WTC11 (cell line): ENCODE data around the gene GNAI1. TPM values are rescaled to one million over a fixed set of nuclear protein-coding genes. Genes with fewer than 3 reads are reported as not detected.

Source experiments
- ATAC-seq: fragments of 200-7000 bp; cut with Tn5 transposase; 2 replicates; pipeline ENCODE4 v1.10.0; 2021; ENCODE audit warnings: mild to moderate bottlenecking, moderate library complexity
- CTCF ChIA-PET: fragments of 300-600 bp; sonication (Branson Sonifier 250); formaldehyde crosslinking; loops from one replicate; lab custom pipeline; 2021; ENCODE audit warnings: antibody characterized with exemption; lab: Charles Lee
- POLR2A ChIA-PET: fragments of 350-600 bp; sonication (Branson Sonifier 250); formaldehyde crosslinking; loops from one replicate; lab custom pipeline; 2021; ENCODE audit warnings: antibody characterized with exemption; lab: Charles Lee
- DNase-seq: peaks from one replicate; pipeline ENCODE4 v3.0.0; 2021; ENCODE audit warnings: low spot score
- H3K27ac Mint-ChIP-seq: 2 replicates; pipeline ENCODE4 v1.8.0; 2021; ENCODE audit warnings: mixed read lengths
- H3K27me3 Mint-ChIP-seq: 2 replicates; pipeline ENCODE4 v1.8.0; 2021; ENCODE audit warnings: low read depth, mild to moderate bottlenecking, moderate library complexity, mixed read lengths
- H3K36me3 Mint-ChIP-seq: 2 replicates; pipeline ENCODE4 v1.8.0; 2021; ENCODE audit warnings: mixed read lengths
- H3K4me1 Mint-ChIP-seq: 2 replicates; pipeline ENCODE4 v1.8.0; 2022; ENCODE audit warnings: mixed read lengths
- H3K4me3 Mint-ChIP-seq: 2 replicates; pipeline ENCODE4 v1.8.0; 2021; ENCODE audit warnings: mild to moderate bottlenecking, moderate library complexity, mixed read lengths
- H3K9me3 Mint-ChIP-seq: 2 replicates; pipeline ENCODE4 v1.8.0; 2021; ENCODE audit warnings: mixed read lengths
- ATF1 ChIP-seq: sonication (generic); formaldehyde crosslinking; IDR thresholded peaks from 2 replicates; pipeline ENCODE4 v1.8.1; 2023; ENCODE audit warnings: mild to moderate bottlenecking, moderate library complexity, missing genetic modification reagents
- ELF4 ChIP-seq: sonication (generic); formaldehyde crosslinking; IDR thresholded peaks from 2 replicates; pipeline ENCODE4 v1.8.1; 2022; ENCODE audit warnings: low read depth, mild to moderate bottlenecking, moderate library complexity, missing genetic modification reagents
- ESRRA ChIP-seq: sonication (generic); formaldehyde crosslinking; IDR thresholded peaks from 2 replicates; pipeline ENCODE4 v1.8.1; 2022; ENCODE audit warnings: mild to moderate bottlenecking, missing genetic modification reagents, borderline replicate concordance
- GRHL2 ChIP-seq: fragments of 250-450 bp; sonication (Bioruptor Pico); IDR thresholded peaks from 2 replicates; pipeline ENCODE4 v1.8.0; 2022; ENCODE audit warnings: mild to moderate bottlenecking, moderate library complexity; ENCODE audit not compliant: insufficient replicate concordance, severe bottlenecking
- GTF2I ChIP-seq: fragments of 250-450 bp; sonication (Bioruptor Pico); conservative IDR thresholded peaks from 2 replicates; pipeline ENCODE4 v1.4.0; 2021; ENCODE audit warnings: mild to moderate bottlenecking
- HMGA2 ChIP-seq: fragments of 250-450 bp; sonication (Bioruptor Pico); IDR thresholded peaks from 2 replicates; pipeline ENCODE4 v1.4.0; 2021; ENCODE audit warnings: mild to moderate bottlenecking, moderate library complexity
- IRF2 ChIP-seq: sonication (generic); formaldehyde crosslinking; IDR thresholded peaks from 2 replicates; pipeline ENCODE4 v1.8.0; 2022; ENCODE audit warnings: low read depth, missing genetic modification reagents, borderline replicate concordance
- JUN ChIP-seq: sonication (generic); formaldehyde crosslinking; IDR thresholded peaks from 2 replicates; pipeline ENCODE4 v1.8.0; 2023; ENCODE audit warnings: mild to moderate bottlenecking, missing genetic modification reagents
- OVOL2 ChIP-seq: fragments of 250-450 bp; sonication (Bioruptor Pico); IDR thresholded peaks from 2 replicates; pipeline ENCODE4 v1.9.0; 2021; ENCODE audit warnings: mild to moderate bottlenecking, borderline replicate concordance
- RORB ChIP-seq: fragments of 250-450 bp; sonication (Bioruptor Pico); IDR thresholded peaks from 2 replicates; pipeline ENCODE4 v1.9.0; 2021; ENCODE audit warnings: mild to moderate bottlenecking
- ZNF423 ChIP-seq: fragments of 250-450 bp; sonication (Bioruptor Pico); IDR thresholded peaks from 2 replicates; pipeline ENCODE4 v2.1.2; 2022; ENCODE audit warnings: mild to moderate bottlenecking, moderate library complexity
- total RNA-seq: library from RNA; stranded (reverse); gene quantifications from 3 replicates; pipeline ENCODE4 v1.2.3, GENCODE V29; 2021
- TF ChIP-seq, protein P1 (sequence below): sonication (generic); formaldehyde crosslinking; IDR thresholded peaks from 2 replicates; pipeline ENCODE4 v1.8.1; 2023; ENCODE audit warnings: mild to moderate bottlenecking, missing genetic modification reagents
- TF ChIP-seq, protein P2 (sequence below): sonication (generic); formaldehyde crosslinking; IDR thresholded peaks from 2 replicates; pipeline ENCODE4 v1.8.0; 2023; ENCODE audit warnings: missing genetic modification reagents
- TF ChIP-seq, protein P3 (sequence below): fragments of 250-450 bp; sonication (Bioruptor Pico); conservative IDR thresholded peaks from 2 replicates; pipeline ENCODE4 v1.9.0; 2021; ENCODE audit warnings: mild to moderate bottlenecking
- TF ChIP-seq, protein P4 (sequence below): sonication (generic); formaldehyde crosslinking; IDR thresholded peaks from 2 replicates; pipeline ENCODE4 v1.8.1; 2022; ENCODE audit warnings: missing genetic modification reagents, borderline replicate concordance
- TF ChIP-seq, protein P5 (sequence below): sonication (generic); formaldehyde crosslinking; IDR thresholded peaks from 2 replicates; pipeline ENCODE4 v1.8.1; 2022; ENCODE audit warnings: mild to moderate bottlenecking, missing genetic modification reagents, moderate library complexity, borderline replicate concordance
- TF ChIP-seq, protein P6 (sequence below): sonication (generic); formaldehyde crosslinking; IDR thresholded peaks from 2 replicates; pipeline ENCODE4 v1.8.0; 2022; ENCODE audit warnings: missing genetic modification reagents
- TF ChIP-seq, protein P7 (sequence below): fragments of 200-600 bp; IDR thresholded peaks from 2 replicates; pipeline ENCODE4 v1.8.0; 2022; ENCODE audit warnings: antibody characterized with exemption
- TF ChIP-seq, protein P8 (sequence below): sonication (generic); formaldehyde crosslinking; IDR thresholded peaks from 2 replicates; pipeline ENCODE4 v1.8.1; 2022; ENCODE audit warnings: low read depth, missing genetic modification reagents, borderline replicate concordance

The GNAI1 gene
- total RNA-seq, 1 experiment from 2014 or later, result 26.7 TPM

DNA sequence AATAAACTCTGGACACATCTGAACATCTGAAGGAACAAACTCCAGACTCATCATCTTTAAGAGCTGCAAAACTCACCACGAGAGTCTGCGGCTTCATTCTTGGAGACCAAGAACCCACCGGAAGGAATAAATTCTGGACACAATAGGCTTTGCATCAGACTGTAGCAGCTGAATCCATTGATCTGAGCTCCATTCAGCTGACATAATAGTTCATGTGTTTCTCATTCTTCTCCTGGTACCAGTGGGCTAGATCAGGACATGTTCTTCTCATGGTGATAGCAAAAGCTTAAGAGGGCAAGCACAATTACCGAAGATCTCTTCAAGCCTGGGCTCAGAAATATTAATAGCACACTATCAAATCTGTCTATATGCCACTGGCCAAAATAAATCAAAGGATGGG is 20.5 kb upstream of the GNAI1 start:
- no peaks in the 10 kb centered on the region for H3K36me3 Mint-ChIP-seq
- peaks cover 5% of the 10 kb centered on the region for H3K4me1 Mint-ChIP-seq
- ChIA-PET CTCF (interaction anchor here (1.0 kb wide), 1 partner anchor 15 kb away, joined by 3 read pairs; no protein-coding TSS in a partner anchor), POLR2A (no interaction called here)
- no peak overlapping the region for H3K27ac Mint-ChIP-seq
- TF ChIP-seq ATF1 (CRISPR knock-in tag) (no peak), ZNF423 (CRISPR knock-in tag) (no peak), GTF2I (CRISPR knock-in tag) (no peak), RORB (CRISPR knock-in tag) (no peak), ELF4 (CRISPR knock-in tag) (no peak), GRHL2 (CRISPR knock-in tag) (no peak)
- TF ChIP-seq, protein P1, sequence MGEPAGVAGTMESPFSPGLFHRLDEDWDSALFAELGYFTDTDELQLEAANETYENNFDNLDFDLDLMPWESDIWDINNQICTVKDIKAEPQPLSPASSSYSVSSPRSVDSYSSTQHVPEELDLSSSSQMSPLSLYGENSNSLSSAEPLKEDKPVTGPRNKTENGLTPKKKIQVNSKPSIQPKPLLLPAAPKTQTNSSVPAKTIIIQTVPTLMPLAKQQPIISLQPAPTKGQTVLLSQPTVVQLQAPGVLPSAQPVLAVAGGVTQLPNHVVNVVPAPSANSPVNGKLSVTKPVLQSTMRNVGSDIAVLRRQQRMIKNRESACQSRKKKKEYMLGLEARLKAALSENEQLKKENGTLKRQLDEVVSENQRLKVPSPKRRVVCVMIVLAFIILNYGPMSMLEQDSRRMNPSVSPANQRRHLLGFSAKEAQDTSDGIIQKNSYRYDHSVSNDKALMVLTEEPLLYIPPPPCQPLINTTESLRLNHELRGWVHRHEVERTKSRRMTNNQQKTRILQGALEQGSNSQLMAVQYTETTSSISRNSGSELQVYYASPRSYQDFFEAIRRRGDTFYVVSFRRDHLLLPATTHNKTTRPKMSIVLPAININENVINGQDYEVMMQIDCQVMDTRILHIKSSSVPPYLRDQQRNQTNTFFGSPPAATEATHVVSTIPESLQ, result no peak
- TF ChIP-seq, protein P2, sequence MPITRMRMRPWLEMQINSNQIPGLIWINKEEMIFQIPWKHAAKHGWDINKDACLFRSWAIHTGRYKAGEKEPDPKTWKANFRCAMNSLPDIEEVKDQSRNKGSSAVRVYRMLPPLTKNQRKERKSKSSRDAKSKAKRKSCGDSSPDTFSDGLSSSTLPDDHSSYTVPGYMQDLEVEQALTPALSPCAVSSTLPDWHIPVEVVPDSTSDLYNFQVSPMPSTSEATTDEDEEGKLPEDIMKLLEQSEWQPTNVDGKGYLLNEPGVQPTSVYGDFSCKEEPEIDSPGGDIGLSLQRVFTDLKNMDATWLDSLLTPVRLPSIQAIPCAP (CRISPR knock-in tag), result no peak
- TF ChIP-seq, protein P3, sequence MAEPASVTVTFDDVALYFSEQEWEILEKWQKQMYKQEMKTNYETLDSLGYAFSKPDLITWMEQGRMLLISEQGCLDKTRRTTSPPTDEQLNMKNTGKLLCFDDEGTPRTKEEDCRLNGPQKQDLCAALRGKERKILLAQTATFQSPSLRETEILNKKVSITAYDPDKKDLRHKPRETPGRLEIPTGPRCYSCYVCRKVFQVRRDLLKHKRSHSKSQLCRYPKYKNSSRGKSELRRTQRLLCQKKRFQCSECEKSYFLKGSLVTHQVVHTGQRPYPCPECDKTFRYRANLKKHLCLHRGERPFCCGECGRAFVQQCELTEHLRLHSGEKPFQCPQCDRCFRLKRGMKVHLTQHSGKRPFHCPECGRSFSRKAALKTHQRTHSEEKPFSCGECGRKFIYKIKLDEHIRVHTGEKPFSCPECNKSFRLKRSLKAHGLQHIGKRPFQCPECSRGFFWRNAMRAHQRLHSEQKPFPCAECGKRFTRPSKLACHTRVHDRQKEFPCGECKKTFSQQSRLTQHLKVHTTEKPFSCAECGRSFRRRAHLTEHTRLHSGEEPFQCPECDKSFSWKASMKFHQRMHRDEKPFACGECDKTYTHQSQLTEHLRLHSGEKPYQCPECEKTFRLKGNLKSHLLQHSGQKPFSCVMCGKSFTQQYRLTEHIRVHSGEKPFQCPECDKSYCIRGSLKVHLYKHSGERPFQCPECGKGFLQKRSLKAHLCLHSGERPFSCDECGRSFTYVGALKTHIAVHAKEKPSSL (CRISPR knock-in tag), result no peak
- TF ChIP-seq, protein P4, sequence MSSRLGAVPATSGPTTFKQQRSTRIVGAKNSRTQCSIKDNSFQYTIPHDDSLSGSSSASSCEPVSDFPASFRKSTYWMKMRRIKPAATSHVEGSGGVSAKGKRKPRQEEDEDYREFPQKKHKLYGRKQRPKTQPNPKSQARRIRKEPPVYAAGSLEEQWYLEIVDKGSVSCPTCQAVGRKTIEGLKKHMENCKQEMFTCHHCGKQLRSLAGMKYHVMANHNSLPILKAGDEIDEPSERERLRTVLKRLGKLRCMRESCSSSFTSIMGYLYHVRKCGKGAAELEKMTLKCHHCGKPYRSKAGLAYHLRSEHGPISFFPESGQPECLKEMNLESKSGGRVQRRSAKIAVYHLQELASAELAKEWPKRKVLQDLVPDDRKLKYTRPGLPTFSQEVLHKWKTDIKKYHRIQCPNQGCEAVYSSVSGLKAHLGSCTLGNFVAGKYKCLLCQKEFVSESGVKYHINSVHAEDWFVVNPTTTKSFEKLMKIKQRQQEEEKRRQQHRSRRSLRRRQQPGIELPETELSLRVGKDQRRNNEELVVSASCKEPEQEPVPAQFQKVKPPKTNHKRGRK (CRISPR knock-in tag), result no peak
- TF ChIP-seq, protein P5, sequence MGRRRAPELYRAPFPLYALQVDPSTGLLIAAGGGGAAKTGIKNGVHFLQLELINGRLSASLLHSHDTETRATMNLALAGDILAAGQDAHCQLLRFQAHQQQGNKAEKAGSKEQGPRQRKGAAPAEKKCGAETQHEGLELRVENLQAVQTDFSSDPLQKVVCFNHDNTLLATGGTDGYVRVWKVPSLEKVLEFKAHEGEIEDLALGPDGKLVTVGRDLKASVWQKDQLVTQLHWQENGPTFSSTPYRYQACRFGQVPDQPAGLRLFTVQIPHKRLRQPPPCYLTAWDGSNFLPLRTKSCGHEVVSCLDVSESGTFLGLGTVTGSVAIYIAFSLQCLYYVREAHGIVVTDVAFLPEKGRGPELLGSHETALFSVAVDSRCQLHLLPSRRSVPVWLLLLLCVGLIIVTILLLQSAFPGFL (CRISPR knock-in tag), result no peak
- no peak for ATAC-seq
- no peak overlapping the region for H3K4me3 Mint-ChIP-seq
- no peak for DNase-seq
- H3K27me3 Mint-ChIP-seq, result no peaks in the 10 kb centered on the region
- peaks cover 5% of the 10 kb centered on the region; the same call in 1 of the 2 replicates for H3K9me3 Mint-ChIP-seq

DNA sequence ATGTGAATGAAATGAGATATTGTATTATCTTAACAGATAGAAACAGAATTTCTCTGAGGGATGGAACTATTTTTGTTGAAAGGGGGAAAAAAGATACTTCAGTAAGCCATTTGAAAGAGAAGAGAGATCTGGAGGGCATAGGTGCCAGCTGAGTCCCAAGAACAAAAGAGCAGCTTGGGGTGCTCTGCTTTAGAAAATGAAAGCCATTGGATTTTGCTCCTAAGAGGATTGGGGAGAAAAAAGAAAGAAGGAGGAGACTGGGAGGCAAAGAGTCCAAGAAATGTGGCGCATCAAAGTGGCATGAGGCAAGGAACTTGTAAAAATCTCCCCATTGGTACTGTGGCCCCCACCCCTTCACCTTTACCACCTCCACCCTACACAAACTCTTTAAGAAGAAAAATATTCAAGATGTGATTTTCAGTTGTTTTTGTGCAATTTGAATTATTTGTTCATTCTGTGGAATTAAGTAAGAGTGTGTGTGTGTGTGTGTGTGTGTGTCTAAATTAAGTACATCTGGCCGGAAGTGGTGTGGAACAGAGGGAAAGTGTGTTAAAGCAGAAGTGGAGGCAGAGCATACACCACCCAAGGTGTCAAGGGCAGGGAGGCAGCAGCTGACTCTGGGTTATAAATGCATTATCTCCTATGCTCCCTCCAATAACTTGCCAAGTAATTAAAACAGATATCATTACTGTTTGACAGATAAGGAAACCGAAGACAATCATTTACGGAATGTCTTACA is 9.9 kb upstream of the GNAI1 start:
- ATAC-seq, result no peak
- no peak overlapping the region for H3K27ac Mint-ChIP-seq
- no peak overlapping the region for H3K4me3 Mint-ChIP-seq
- CTCF ChIA-PET, result no interaction called here
- peaks cover 3% of the 10 kb centered on the region for H3K27me3 Mint-ChIP-seq
- H3K9me3 Mint-ChIP-seq, result no peaks in the 10 kb centered on the region
- peaks cover 8% of the 10 kb centered on the region for H3K4me1 Mint-ChIP-seq
- DNase-seq, result no peak
- no peaks in the 10 kb centered on the region for H3K36me3 Mint-ChIP-seq
- POLR2A ChIA-PET, result no interaction called here
- TF ChIP-seq, protein P6, sequence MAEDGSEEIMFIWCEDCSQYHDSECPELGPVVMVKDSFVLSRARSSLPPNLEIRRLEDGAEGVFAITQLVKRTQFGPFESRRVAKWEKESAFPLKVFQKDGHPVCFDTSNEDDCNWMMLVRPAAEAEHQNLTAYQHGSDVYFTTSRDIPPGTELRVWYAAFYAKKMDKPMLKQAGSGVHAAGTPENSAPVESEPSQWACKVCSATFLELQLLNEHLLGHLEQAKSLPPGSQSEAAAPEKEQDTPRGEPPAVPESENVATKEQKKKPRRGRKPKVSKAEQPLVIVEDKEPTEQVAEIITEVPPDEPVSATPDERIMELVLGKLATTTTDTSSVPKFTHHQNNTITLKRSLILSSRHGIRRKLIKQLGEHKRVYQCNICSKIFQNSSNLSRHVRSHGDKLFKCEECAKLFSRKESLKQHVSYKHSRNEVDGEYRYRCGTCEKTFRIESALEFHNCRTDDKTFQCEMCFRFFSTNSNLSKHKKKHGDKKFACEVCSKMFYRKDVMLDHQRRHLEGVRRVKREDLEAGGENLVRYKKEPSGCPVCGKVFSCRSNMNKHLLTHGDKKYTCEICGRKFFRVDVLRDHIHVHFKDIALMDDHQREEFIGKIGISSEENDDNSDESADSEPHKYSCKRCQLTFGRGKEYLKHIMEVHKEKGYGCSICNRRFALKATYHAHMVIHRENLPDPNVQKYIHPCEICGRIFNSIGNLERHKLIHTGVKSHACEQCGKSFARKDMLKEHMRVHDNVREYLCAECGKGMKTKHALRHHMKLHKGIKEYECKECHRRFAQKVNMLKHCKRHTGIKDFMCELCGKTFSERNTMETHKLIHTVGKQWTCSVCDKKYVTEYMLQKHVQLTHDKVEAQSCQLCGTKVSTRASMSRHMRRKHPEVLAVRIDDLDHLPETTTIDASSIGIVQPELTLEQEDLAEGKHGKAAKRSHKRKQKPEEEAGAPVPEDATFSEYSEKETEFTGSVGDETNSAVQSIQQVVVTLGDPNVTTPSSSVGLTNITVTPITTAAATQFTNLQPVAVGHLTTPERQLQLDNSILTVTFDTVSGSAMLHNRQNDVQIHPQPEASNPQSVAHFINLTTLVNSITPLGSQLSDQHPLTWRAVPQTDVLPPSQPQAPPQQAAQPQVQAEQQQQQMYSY (CRISPR knock-in tag), result no peak
- TF ChIP-seq JUN (CRISPR knock-in tag) (no peak), ESRRA (no peak), ELF4 (CRISPR knock-in tag) (no peak), IRF2 (no peak), HMGA2 (CRISPR knock-in tag) (no peak), OVOL2 (CRISPR knock-in tag) (no peak)
- TF ChIP-seq, protein P7, sequence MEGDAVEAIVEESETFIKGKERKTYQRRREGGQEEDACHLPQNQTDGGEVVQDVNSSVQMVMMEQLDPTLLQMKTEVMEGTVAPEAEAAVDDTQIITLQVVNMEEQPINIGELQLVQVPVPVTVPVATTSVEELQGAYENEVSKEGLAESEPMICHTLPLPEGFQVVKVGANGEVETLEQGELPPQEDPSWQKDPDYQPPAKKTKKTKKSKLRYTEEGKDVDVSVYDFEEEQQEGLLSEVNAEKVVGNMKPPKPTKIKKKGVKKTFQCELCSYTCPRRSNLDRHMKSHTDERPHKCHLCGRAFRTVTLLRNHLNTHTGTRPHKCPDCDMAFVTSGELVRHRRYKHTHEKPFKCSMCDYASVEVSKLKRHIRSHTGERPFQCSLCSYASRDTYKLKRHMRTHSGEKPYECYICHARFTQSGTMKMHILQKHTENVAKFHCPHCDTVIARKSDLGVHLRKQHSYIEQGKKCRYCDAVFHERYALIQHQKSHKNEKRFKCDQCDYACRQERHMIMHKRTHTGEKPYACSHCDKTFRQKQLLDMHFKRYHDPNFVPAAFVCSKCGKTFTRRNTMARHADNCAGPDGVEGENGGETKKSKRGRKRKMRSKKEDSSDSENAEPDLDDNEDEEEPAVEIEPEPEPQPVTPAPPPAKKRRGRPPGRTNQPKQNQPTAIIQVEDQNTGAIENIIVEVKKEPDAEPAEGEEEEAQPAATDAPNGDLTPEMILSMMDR, result no peak
- TF ChIP-seq, protein P8, sequence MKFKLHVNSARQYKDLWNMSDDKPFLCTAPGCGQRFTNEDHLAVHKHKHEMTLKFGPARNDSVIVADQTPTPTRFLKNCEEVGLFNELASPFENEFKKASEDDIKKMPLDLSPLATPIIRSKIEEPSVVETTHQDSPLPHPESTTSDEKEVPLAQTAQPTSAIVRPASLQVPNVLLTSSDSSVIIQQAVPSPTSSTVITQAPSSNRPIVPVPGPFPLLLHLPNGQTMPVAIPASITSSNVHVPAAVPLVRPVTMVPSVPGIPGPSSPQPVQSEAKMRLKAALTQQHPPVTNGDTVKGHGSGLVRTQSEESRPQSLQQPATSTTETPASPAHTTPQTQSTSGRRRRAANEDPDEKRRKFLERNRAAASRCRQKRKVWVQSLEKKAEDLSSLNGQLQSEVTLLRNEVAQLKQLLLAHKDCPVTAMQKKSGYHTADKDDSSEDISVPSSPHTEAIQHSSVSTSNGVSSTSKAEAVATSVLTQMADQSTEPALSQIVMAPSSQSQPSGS (CRISPR knock-in tag), result no peak
